ENCODE results near the gene DNMT1. TPM values are rescaled to one million over a fixed set of nuclear protein-coding genes. Genes with fewer than 3 reads are reported as not detected.

The DNMT1 gene
- total RNA-seq, 2 donors from 2014 or later: 17.2 to 27.7 TPM

DNA sequence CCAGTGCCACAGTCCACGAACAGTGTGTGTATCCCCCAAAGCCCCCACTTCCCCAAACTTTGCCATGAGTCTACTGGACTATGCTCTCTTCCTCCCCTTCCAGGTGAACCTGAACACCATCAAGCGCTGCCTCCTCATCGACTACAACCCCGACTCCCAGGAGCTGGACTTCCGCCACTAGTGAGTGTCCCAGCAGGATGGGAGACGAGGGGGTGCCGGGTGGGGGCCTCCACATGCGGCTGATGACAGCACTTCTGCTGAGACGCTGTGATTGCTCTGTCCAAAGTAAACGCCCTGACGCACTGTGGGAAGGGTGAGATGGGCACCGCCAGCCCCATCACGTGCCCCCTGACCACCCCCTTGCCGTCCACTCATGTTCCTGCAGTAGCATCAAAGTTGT lies 85.2 kb downstream of the DNMT1 start:
- H3K27me3 ChIP-seq: no peaks in the 10 kb centered on the region
- H3K9me3 ChIP-seq: no peaks in the 10 kb centered on the region
- H3K36me3 ChIP-seq: peaks cover 48% of the 10 kb centered on the region
- H3K4me3 ChIP-seq: no peak overlapping the region
- H3K4me1 ChIP-seq: peaks cover 0 to 32% of the 10 kb centered on the region in 2 donors
- TF ChIP-seq, protein P1, sequence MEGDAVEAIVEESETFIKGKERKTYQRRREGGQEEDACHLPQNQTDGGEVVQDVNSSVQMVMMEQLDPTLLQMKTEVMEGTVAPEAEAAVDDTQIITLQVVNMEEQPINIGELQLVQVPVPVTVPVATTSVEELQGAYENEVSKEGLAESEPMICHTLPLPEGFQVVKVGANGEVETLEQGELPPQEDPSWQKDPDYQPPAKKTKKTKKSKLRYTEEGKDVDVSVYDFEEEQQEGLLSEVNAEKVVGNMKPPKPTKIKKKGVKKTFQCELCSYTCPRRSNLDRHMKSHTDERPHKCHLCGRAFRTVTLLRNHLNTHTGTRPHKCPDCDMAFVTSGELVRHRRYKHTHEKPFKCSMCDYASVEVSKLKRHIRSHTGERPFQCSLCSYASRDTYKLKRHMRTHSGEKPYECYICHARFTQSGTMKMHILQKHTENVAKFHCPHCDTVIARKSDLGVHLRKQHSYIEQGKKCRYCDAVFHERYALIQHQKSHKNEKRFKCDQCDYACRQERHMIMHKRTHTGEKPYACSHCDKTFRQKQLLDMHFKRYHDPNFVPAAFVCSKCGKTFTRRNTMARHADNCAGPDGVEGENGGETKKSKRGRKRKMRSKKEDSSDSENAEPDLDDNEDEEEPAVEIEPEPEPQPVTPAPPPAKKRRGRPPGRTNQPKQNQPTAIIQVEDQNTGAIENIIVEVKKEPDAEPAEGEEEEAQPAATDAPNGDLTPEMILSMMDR (IDR thresholded peaks at IDR 0.05): no peak
- no peak for DNase-seq (ENCODE audit: low spot score)
- no peak overlapping the region for H3K27ac ChIP-seq

DNA sequence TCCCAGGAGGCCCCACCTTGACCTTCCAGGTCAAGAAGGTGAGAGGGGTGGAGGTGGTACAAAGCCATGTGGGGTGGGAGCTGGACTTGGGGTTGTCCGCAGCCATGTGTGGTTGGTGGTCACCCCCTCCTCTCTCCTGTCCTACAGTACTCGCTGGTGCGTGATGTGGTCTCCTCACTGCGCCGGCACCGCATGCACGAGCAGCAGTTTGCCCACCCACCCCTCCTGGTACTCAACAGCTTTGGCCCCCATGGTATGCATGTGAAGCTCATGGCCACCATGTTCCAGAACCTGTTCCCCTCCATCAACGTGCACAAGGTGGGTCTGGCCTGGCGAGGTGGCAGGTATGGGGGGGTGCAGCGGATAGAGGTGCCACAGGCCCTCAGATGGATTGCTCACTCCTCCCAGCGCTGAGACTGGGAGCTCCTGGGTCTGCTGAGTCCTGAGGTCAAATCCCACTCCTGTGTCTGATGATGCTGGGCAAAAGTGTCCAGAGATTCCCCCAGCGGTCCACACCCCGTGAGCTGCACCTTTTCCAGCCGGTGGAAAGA lies 86.9 kb downstream of the DNMT1 start:
- DNase-seq (ENCODE audit: low spot score): no peak

DNA sequence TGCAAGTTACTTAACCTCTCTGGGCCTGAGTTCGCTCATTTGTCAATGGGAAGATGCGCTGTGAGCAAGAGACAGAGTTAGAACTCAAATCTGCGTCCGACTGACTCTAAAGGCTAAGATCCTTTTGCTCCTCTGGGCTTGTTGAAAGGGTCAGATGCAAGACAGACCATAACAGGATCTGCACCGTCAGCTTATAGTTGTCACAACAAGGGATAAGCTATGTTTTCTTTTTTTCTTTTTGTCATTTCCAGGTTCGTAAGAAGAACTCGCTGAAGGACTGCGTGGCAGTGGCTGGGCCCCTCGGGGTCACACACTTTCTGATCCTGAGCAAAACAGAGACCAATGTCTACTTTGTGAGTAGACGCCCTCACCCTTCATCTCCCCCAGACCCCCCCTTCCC lies 87.5 kb downstream of the DNMT1 start:
- H3K27ac ChIP-seq: no peak overlapping the region
- TF ChIP-seq, protein P1 (IDR thresholded peaks at IDR 0.05): no peak
- H3K9me3 ChIP-seq: no peaks in the 10 kb centered on the region
- peak overlapping the region; percentile 70 to 88 for H3K4me3 ChIP-seq
- no peaks in the 10 kb centered on the region for H3K27me3 ChIP-seq
- DNase-seq (ENCODE audit: low spot score): no peak
- H3K36me3 ChIP-seq: peaks cover 45% of the 10 kb centered on the region
- H3K4me1 ChIP-seq: peaks cover 0 to 23% of the 10 kb centered on the region in 2 donors

More for the DNA sequence above, 86.9 kb downstream of the DNMT1 start:
- H3K36me3 ChIP-seq: peaks cover 45% of the 10 kb centered on the region
- no peaks in the 10 kb centered on the region for H3K9me3 ChIP-seq
- TF ChIP-seq, protein P1 (IDR thresholded peaks at IDR 0.05): no peak
- peaks cover 0 to 26% of the 10 kb centered on the region in 2 donors for H3K4me1 ChIP-seq
- no peak overlapping the region for H3K27ac ChIP-seq
- no peak overlapping the region for H3K4me3 ChIP-seq
- no peaks in the 10 kb centered on the region for H3K27me3 ChIP-seq

DNA sequence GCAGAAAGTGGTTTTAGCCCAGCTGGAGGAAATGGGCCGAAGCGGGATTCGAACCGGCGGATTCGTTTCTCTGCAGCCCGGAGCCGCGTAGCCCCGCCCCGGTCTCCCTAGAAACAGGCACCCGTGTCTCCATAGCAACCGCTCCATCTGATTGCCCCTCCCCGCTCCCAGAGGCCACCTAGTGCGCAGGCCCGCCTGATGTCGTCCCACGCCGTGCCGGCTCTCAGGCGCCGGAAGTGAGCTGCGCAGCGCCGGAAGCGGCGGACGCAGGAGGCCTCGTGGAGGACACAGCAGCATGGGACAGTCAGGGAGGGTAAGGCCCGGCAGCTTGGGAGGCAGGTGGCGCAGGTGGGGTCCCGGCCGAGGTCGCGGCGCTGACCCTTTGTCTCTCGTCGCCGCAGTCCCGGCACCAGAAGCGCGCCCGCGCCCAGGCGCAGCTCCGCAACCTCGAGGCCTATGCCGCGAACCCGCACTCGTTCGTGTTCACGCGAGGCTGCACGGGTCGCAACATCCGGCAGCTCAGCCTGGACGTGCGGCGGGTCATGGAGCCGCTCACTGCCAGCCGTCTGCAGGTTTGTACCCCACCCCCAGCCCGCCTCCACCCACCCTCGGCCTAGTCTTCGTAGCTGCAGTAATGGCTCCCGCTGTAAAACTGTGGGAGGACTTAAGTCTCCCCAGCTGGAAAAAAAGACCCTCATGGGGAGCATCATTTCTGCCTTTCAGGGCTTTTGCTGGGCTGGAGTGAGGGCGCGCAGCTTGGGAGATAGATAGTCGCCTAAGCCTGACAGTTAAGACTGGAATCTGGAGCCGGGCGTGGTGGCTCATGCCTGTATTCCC lies 88.4 kb downstream of the DNMT1 start, which contains the start of gene PPAN:
Gene PPAN, plus strand, starts transcription at position 263 of the 837 bp plus-strand sequence. Its CDS starts 33 bp downstream, at position 296.
- peaks cover 42% of the 10 kb centered on the region for H3K36me3 ChIP-seq

DNA sequence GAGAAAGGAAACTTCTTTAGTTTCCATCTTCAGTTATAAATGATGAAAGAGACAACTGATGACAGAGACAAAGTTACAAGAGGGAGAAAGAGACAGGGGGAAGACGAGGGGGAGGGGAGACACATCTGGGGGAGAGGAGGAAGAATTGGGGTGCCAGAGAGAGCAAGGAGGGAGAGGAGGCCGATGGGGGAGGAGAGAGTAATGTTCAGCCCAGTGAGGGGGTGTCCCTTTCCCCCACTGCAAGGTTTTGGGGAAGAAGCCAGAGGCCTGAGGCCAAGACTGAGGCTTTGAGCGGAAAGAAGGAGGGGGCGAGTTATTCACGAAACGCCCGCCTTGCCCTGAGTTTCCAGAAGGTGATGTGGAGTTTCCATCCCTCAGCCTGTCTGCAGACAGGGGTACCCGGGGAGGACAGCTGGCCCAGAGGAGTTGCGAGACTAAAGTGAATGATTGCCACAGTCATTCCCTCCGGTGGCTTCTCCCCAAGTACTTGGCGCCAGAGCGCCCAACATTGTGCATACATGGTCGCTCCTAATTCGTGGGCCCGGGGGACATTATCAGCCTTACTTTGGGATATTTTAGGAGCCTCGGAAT lies 89.1 kb downstream of the DNMT1 start:
- DNase-seq (ENCODE audit: low spot score): no peak
- Histone ChIP-seq H3K4me1 (peaks cover 0 to 23% of the 10 kb centered on the region in 2 donors), H3K4me3 (peak overlapping the region in 1 of 2 donors; percentile 88), H3K36me3 (peaks cover 35% of the 10 kb centered on the region), H3K27ac (peak overlapping the region in 1 of 2 donors; percentile 74), H3K27me3 (no peaks in the 10 kb centered on the region), H3K9me3 (no peaks in the 10 kb centered on the region)
- TF ChIP-seq, protein P1 (IDR thresholded peaks at IDR 0.05): no peak

More for the DNA sequence above, 88.4 kb downstream of the DNMT1 start, which contains the start of gene PPAN:
- H3K4me1 ChIP-seq: peaks cover 0 to 23% of the 10 kb centered on the region in 2 donors
- no peaks in the 10 kb centered on the region for H3K9me3 ChIP-seq
- TF ChIP-seq, protein P1 (IDR thresholded peaks at IDR 0.05): peak in 1 of 2 donors; percentile 32
- DNase-seq (ENCODE audit: low spot score): peak; percentile 98
- H3K27ac ChIP-seq: peak within 1 kb of the TSS; percentile 52 to 74
- H3K4me3 ChIP-seq: peak within 1 kb of the TSS; percentile 70 to 88
- no peaks in the 10 kb centered on the region for H3K27me3 ChIP-seq
